HepG2 (cell line): ENCODE measurements around the gene RBM18. TPM values are rescaled to one million over a fixed set of nuclear protein-coding genes. Genes with fewer than 3 reads are reported as not detected.

Experiments used
- AHR ChIP-seq: IDR thresholded peaks from 2 replicates; pipeline ENCODE4 v1.6.1; 2018; ENCODE audit warnings: missing genetic modification reagents, missing compliant biosample characterization
- ATF1 ChIP-seq: IDR thresholded peaks from 2 replicates; pipeline ENCODE4 v1.6.1; 2016; ENCODE audit warnings: mild to moderate bottlenecking, control low read depth
- FOXK2 ChIP-seq: fragments of 450-650 bp; IDR thresholded peaks from 2 replicates; pipeline ENCODE4 v1.6.1; 2016
- HNF4G ChIP-seq, 2 experiments: sonication (generic) in 1 of 2; formaldehyde crosslinking in 1 of 2; IDR thresholded peaks; 2 replicates each; pipeline versions ENCODE4 v1.4.0 to v1.6.1; 2011 to 2020; ENCODE audit warnings: borderline replicate concordance in 2 of 2, low read depth in 2 of 2, mild to moderate bottlenecking in 2 of 2, low read length in 1 of 2, missing genetic modification reagents in 1 of 2, moderate library complexity in 1 of 2
- ISL2 ChIP-seq: sonication (generic); formaldehyde crosslinking; IDR thresholded peaks from 2 replicates; pipeline ENCODE4 v1.5.0; 2020; ENCODE audit warnings: missing genetic modification reagents
- KLF13 ChIP-seq: sonication (generic); formaldehyde crosslinking; IDR thresholded peaks from 2 replicates; pipeline ENCODE4 v1.4.0; 2020; ENCODE audit warnings: mild to moderate bottlenecking, missing genetic modification reagents
- MIER2 ChIP-seq: IDR thresholded peaks from 2 replicates; pipeline ENCODE4 v1.6.1; 2016; ENCODE audit warnings: missing biosample characterization, missing genetic modification reagents
- NFATC3 ChIP-seq: sonication (generic); formaldehyde crosslinking; IDR thresholded peaks from 2 replicates; pipeline ENCODE4 v1.5.1; 2020; ENCODE audit warnings: mild to moderate bottlenecking, missing genetic modification reagents
- NR2F1 ChIP-seq, 2 experiments: fragments of 450-650 bp in 1 of 2; formaldehyde crosslinking in 1 of 2; IDR thresholded peaks; 2 replicates each; pipeline versions ENCODE4 v1.5.0 to v1.6.1; 2016 to 2020; ENCODE audit warnings: mild to moderate bottlenecking in 1 of 2, missing compliant biosample characterization in 1 of 2, missing genetic modification reagents in 1 of 2, moderate library complexity in 1 of 2
- POLR2AphosphoS2 ChIP-seq: IDR thresholded peaks from 2 replicates; pipeline ENCODE4 v1.6.1; 2011; ENCODE audit warnings: low read depth, low read length, improper control_type of control experiment
- RBM39 ChIP-seq: fragments of 200-400 bp; formaldehyde crosslinking; IDR thresholded peaks from one replicate; pipeline ENCODE4 v1.6.1; 2018; ENCODE audit warnings: antibody characterized with exemption, mild to moderate bottlenecking, low read depth, low read length; ENCODE audit not compliant: poor library complexity, severe bottlenecking
- SOX13 ChIP-seq, 3 experiments: fragments of 450-650 bp in 1 of 3; sonication (generic) in 1 of 3; formaldehyde crosslinking in 1 of 3; IDR thresholded peaks in 2 of 3; conservative IDR thresholded peaks in 1 of 3; 2 replicates each; pipeline versions ENCODE4 v1.5.0 to v1.6.1; 2016 to 2020; ENCODE audit warnings: antibody characterized with exemption in 1 of 3, mild to moderate bottlenecking in 1 of 3, missing compliant biosample characterization in 1 of 3, missing genetic modification reagents in 1 of 3, moderate library complexity in 1 of 3
- TEAD2 ChIP-seq: sonication (generic); formaldehyde crosslinking; IDR thresholded peaks from 2 replicates; pipeline ENCODE4 v1.9.0; 2021; ENCODE audit warnings: missing genetic modification reagents
- XBP1 ChIP-seq: sonication (generic); formaldehyde crosslinking; IDR thresholded peaks from 2 replicates; pipeline ENCODE4 v1.5.0; 2020; ENCODE audit warnings: missing genetic modification reagents
- YEATS4 ChIP-seq: sonication (generic); formaldehyde crosslinking; IDR thresholded peaks from 2 replicates; pipeline ENCODE4 v1.4.0; 2020; ENCODE audit warnings: missing genetic modification reagents, borderline replicate concordance
- ZNF124 ChIP-seq: sonication (generic); formaldehyde crosslinking; IDR thresholded peaks from 2 replicates; pipeline ENCODE4 v1.4.0; 2020; ENCODE audit warnings: missing genetic modification reagents
- ZNF614 ChIP-seq: IDR thresholded peaks from 2 replicates; pipeline ENCODE4 v1.6.1; 2018; ENCODE audit warnings: missing biosample characterization, missing genetic modification reagents, inconsistent platforms, borderline replicate concordance
- polyA plus RNA-seq, 8 experiments: library from polyadenylated mRNA; depleted of rRNA in 3 of 8; stranded (reverse) in 7 of 8; unstranded in 1 of 8; fragments of >200 nt; fragmentation: Illumina TruSeq in 4 of 8; extraction: Trizol in 4 of 8; gene quantifications; 2 replicates each; pipeline versions ENCODE4 v1.2.1 to v1.2.3, GENCODE V29; 2011 to 2016; ENCODE audit warnings: low read depth in 4 of 8, missing spikeins in 1 of 8, mixed read lengths in 1 of 8; ENCODE audit not compliant: insufficient read depth in 1 of 8
- total RNA-seq, 5 experiments: library from RNA; depleted of rRNA; stranded (reverse); fragments of >200 nt; fragmentation: Illumina TruSeq; extraction: Trizol; gene quantifications; 2 replicates each; pipeline ENCODE4 v1.2.3, GENCODE V29; 2016; ENCODE audit warnings: low read depth in 1 of 5
- TF ChIP-seq, protein P1 (sequence below): sonication (generic); formaldehyde crosslinking; IDR thresholded peaks from 2 replicates; pipeline ENCODE4 v1.9.0; 2022; ENCODE audit warnings: missing genetic modification reagents, mild to moderate bottlenecking, borderline replicate concordance
- TF ChIP-seq, protein P2 (sequence below): sonication (generic); formaldehyde crosslinking; IDR thresholded peaks from 2 replicates; pipeline ENCODE4 v1.4.0; 2020; ENCODE audit warnings: missing genetic modification reagents
- TF ChIP-seq, protein P3 (sequence below): sonication (generic); formaldehyde crosslinking; IDR thresholded peaks from 2 replicates; pipeline ENCODE4 v1.4.0; 2020; ENCODE audit warnings: missing genetic modification reagents
- TF ChIP-seq, protein P4 (sequence below): sonication (generic); formaldehyde crosslinking; IDR thresholded peaks from 2 replicates; pipeline ENCODE4 v1.4.0; 2020; ENCODE audit warnings: missing genetic modification reagents, borderline replicate concordance

Gene RBM18
- total and polyA plus RNA-seq, 2 of the 13 experiments (the other 11 are each of a cell fraction or from before 2014, with no cell fraction given) = 12.6 to 16.6 TPM

DNA sequence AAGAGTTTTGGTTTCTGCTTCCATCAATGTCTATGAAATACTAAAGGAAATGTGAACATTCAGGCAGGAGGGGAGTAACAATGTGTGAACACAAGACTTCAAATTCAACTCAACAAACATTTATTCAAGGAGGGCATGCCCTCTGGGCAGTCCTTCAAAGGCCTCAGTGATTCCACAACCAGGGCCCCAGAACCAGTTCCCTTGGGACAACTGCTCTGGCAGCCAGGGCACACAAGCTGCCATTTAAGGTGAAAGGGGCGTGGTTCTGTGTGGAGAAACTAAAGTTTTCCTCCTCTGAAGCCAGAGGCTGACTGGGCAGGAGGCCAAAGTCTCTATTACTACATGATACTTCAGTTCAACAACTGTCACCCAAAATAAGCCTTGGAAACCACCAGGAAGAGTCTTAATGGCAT is 3.2 kb downstream of the RBM18 start (continued):
- TF ChIP-seq, protein P1, sequence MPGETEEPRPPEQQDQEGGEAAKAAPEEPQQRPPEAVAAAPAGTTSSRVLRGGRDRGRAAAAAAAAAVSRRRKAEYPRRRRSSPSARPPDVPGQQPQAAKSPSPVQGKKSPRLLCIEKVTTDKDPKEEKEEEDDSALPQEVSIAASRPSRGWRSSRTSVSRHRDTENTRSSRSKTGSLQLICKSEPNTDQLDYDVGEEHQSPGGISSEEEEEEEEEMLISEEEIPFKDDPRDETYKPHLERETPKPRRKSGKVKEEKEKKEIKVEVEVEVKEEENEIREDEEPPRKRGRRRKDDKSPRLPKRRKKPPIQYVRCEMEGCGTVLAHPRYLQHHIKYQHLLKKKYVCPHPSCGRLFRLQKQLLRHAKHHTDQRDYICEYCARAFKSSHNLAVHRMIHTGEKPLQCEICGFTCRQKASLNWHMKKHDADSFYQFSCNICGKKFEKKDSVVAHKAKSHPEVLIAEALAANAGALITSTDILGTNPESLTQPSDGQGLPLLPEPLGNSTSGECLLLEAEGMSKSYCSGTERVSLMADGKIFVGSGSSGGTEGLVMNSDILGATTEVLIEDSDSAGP = no peak
- no peak for TF ChIP-seq YEATS4 (CRISPR knock-in tag)
- TF ChIP-seq, protein P2, sequence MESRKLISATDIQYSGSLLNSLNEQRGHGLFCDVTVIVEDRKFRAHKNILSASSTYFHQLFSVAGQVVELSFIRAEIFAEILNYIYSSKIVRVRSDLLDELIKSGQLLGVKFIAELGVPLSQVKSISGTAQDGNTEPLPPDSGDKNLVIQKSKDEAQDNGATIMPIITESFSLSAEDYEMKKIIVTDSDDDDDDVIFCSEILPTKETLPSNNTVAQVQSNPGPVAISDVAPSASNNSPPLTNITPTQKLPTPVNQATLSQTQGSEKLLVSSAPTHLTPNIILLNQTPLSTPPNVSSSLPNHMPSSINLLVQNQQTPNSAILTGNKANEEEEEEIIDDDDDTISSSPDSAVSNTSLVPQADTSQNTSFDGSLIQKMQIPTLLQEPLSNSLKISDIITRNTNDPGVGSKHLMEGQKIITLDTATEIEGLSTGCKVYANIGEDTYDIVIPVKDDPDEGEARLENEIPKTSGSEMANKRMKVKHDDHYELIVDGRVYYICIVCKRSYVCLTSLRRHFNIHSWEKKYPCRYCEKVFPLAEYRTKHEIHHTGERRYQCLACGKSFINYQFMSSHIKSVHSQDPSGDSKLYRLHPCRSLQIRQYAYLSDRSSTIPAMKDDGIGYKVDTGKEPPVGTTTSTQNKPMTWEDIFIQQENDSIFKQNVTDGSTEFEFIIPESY (CRISPR knock-in tag) = no peak
- TF ChIP-seq, protein P3, sequence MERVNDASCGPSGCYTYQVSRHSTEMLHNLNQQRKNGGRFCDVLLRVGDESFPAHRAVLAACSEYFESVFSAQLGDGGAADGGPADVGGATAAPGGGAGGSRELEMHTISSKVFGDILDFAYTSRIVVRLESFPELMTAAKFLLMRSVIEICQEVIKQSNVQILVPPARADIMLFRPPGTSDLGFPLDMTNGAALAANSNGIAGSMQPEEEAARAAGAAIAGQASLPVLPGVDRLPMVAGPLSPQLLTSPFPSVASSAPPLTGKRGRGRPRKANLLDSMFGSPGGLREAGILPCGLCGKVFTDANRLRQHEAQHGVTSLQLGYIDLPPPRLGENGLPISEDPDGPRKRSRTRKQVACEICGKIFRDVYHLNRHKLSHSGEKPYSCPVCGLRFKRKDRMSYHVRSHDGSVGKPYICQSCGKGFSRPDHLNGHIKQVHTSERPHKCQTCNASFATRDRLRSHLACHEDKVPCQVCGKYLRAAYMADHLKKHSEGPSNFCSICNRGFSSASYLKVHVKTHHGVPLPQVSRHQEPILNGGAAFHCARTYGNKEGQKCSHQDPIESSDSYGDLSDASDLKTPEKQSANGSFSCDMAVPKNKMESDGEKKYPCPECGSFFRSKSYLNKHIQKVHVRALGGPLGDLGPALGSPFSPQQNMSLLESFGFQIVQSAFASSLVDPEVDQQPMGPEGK (CRISPR knock-in tag) = peak; percentile 25; the same call in 1 of the 2 replicates
- TF ChIP-seq ISL2 (CRISPR knock-in tag) = no peak
- no peak for TF ChIP-seq FOXK2
- no peak for TF ChIP-seq POLR2AphosphoS2
- TF ChIP-seq NR2F1 (CRISPR knock-in tag; IDR thresholded peaks at IDR 0.05) = no peak
- no peak for TF ChIP-seq MIER2 (CRISPR knock-in tag)
- peak; percentile 29; the same call in 1 of the 2 replicates for TF ChIP-seq HNF4G (IDR thresholded peaks at IDR 0.05; ENCODE audit: borderline replicate concordance, low read depth, low read length)
- TF ChIP-seq HNF4G (CRISPR knock-in tag; IDR thresholded peaks at IDR 0.05; ENCODE audit: borderline replicate concordance, low read depth) = no peak
- TF ChIP-seq NFATC3 (CRISPR knock-in tag) = no peak
- no peak for TF ChIP-seq SOX13 (IDR thresholded peaks at IDR 0.05)
- TF ChIP-seq SOX13 (CRISPR knock-in tag; conservative IDR thresholded peaks at IDR 0.05 in 1 of 2, IDR thresholded peaks at IDR 0.05 in 1 of 2) = peak in 1 of 2 experiments; percentile 56; a peak in 2 of 4 replicates
- TF ChIP-seq TEAD2 = no peak
- TF ChIP-seq ZNF124 = no peak
- no peak for TF ChIP-seq RBM39
- TF ChIP-seq ZNF614 (CRISPR knock-in tag) = no peak
- TF ChIP-seq AHR (CRISPR knock-in tag) = no peak
- TF ChIP-seq ATF1 = no peak
- no peak for TF ChIP-seq KLF13 (CRISPR knock-in tag)
- no peak for TF ChIP-seq XBP1 (CRISPR knock-in tag)
- TF ChIP-seq, protein P4, sequence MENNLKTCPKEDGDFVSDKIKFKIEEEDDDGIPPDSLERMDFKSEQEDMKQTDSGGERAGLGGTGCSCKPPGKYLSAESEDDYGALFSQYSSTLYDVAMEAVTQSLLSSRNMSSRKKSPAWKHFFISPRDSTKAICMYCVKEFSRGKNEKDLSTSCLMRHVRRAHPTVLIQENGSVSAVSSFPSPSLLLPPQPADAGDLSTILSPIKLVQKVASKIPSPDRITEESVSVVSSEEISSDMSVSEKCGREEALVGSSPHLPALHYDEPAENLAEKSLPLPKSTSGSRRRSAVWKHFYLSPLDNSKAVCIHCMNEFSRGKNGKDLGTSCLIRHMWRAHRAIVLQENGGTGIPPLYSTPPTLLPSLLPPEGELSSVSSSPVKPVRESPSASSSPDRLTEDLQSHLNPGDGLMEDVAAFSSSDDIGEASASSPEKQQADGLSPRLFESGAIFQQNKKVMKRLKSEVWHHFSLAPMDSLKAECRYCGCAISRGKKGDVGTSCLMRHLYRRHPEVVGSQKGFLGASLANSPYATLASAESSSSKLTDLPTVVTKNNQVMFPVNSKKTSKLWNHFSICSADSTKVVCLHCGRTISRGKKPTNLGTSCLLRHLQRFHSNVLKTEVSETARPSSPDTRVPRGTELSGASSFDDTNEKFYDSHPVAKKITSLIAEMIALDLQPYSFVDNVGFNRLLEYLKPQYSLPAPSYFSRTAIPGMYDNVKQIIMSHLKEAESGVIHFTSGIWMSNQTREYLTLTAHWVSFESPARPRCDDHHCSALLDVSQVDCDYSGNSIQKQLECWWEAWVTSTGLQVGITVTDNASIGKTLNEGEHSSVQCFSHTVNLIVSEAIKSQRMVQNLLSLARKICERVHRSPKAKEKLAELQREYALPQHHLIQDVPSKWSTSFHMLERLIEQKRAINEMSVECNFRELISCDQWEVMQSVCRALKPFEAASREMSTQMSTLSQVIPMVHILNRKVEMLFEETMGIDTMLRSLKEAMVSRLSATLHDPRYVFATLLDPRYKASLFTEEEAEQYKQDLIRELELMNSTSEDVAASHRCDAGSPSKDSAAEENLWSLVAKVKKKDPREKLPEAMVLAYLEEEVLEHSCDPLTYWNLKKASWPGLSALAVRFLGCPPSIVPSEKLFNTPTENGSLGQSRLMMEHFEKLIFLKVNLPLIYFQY = no peak
